ENCODE measurements around the gene GZMM.

Gene GZMM

GRCh38 chr19:543910-544608 lies at the start of gene GZMM:
TSS of gene GZMM (plus strand) at chr19:544053. CDS start at chr19:544072, 19 bp downstream.
- DNase-seq (ENCODE audit: low spot score), result no peak

- no peak for DNase-seq (ENCODE audit: low spot score)
Measured at GRCh38 chr19:494171-495080, 49.4 kb upstream of the GZMM start.

DNA sequence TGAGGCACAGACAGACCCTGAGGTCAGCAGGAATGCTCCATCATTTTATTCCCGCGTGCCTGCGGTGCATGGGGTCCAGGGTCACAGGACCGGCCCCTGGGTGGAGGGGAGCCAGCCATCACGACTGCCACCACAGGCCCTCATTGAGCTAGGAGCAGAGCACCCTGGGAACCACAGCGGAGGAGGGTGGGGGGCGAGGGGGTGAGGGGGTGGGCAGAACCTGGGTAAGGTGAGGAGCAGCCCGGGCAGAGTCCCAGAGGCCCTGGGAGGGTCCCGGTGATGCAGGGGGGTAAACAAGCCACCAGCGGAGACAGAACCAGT lies 48.8 kb upstream of the GZMM start:
- no peak for DNase-seq (ENCODE audit: low spot score)

- peak; percentile 53 for DNase-seq (ENCODE audit: low spot score)
Measured at GRCh38 chr19:495402-496111, 48.3 kb upstream of the GZMM start.

- no peak for DNase-seq (ENCODE audit: low spot score)
Measured at GRCh38 chr19:496112-496665, 47.7 kb upstream of the GZMM start, which contains the start of gene MADCAM1. TSS of gene MADCAM1 (plus strand) at chr19:496486. CDS start at chr19:496500, 14 bp downstream.

- no peak for DNase-seq (ENCODE audit: low spot score)
Measured at GRCh38 chr19:496986-497385, 46.9 kb upstream of the GZMM start.

DNA sequence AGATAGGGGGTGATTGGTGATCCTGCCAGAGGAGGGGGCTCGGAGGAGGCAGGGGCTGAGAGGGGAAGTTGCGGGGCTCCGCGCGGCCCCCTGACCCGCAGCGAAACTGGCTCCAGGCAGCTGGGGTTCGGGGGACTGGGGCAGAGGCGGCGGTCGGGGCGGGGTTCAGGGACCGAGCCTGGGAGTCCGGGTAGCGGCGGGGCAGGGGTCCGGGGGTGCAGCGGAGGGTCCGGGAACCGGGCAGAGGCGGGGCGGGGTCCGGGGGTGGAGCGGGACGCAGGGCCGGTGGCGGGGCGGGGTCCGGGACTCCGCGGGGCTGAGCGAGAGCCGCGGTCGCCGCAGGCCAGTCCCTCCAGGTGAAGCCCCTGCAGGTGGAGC lies 46.4 kb upstream of the GZMM start:
- no peak for DNase-seq (ENCODE audit: low spot score)

DNA sequence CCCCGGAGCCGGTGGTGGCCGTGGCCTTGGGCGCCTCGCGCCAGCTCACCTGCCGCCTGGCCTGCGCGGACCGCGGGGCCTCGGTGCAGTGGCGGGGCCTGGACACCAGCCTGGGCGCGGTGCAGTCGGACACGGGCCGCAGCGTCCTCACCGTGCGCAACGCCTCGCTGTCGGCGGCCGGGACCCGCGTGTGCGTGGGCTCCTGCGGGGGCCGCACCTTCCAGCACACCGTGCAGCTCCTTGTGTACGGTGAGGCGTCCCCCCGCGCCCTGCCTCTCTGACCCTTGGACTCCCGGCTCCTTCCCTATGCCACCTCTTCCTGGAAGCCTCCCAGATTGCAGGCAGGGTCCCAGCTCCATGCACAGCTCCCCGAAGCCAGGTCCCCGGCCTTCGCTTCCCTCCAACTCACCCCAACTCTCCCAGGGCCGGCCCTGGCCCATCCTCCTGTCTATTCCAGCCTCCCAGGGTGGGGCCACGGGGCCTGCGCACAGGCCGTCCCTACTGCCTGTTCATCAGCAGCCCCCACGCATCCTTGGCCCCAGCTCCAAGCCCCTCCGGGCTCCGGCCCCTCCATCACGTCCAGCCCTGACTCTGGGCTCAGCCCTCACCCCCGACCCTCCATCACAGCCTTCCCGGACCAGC lies 45.9 kb upstream of the GZMM start:
- DNase-seq (ENCODE audit: low spot score), result no peak

DNA sequence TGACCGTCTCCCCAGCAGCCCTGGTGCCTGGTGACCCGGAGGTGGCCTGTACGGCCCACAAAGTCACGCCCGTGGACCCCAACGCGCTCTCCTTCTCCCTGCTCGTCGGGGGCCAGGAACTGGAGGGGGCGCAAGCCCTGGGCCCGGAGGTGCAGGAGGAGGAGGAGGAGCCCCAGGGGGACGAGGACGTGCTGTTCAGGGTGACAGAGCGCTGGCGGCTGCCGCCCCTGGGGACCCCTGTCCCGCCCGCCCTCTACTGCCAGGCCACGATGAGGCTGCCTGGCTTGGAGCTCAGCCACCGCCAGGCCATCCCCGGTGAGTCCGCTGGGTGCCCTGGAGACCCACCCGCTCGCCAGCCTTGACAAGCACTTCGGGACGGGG lies 45.4 kb upstream of the GZMM start:
- no peak for DNase-seq (ENCODE audit: low spot score)

DNA sequence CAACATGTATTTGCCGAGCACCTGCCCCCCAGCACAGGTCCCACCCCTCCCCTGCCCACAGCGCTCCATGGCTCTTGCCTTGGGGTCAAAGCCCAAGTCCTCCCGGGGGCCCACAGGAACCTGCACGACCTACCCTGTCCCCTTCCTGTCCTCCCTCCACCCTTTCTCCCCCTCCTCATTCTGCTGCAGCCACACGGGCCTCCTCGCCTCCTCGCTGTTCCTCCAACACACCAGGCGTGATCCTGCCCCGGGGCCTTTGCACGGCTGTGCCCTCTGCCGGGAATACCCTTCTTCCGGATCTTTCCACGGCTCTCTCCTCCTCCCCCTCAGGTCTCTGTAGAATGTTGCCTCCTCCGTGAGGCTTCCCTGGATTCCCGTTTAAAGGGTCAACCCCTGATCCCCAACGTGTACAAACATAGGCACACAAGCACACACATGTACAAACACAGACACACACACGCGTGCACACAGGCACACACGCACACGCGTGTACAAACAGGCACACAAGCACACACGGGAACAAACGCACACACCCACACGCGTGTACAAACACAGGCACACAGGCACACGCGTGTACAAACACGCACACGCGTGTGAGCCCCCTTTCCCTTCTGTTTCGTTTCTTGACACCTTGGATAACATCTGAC lies 44.8 kb upstream of the GZMM start:
- DNase-seq (ENCODE audit: low spot score), result no peak

DNA sequence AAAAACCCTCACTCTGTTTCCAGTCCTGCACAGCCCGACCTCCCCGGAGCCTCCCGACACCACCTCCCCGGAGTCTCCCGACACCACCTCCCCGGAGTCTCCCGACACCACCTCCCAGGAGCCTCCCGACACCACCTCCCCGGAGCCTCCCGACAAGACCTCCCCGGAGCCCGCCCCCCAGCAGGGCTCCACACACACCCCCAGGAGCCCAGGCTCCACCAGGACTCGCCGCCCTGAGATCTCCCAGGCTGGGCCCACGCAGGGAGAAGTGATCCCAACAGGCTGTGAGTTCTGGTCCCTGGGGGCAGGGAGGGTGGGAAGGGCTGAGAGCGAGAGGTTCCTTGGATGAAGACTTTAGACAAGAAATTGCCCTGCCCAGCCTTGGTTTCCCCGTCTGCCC lies 42.2 kb upstream of the GZMM start:
- no peak for DNase-seq (ENCODE audit: low spot score)

GRCh38 chr19:504616-505015 lies 39.2 kb upstream of the GZMM start:
- no peak for DNase-seq (ENCODE audit: low spot score)

- DNase-seq (ENCODE audit: low spot score), result peak; percentile 96
Measured at GRCh38 chr19:506404-507285, 37.2 kb upstream of the GZMM start.

DNA sequence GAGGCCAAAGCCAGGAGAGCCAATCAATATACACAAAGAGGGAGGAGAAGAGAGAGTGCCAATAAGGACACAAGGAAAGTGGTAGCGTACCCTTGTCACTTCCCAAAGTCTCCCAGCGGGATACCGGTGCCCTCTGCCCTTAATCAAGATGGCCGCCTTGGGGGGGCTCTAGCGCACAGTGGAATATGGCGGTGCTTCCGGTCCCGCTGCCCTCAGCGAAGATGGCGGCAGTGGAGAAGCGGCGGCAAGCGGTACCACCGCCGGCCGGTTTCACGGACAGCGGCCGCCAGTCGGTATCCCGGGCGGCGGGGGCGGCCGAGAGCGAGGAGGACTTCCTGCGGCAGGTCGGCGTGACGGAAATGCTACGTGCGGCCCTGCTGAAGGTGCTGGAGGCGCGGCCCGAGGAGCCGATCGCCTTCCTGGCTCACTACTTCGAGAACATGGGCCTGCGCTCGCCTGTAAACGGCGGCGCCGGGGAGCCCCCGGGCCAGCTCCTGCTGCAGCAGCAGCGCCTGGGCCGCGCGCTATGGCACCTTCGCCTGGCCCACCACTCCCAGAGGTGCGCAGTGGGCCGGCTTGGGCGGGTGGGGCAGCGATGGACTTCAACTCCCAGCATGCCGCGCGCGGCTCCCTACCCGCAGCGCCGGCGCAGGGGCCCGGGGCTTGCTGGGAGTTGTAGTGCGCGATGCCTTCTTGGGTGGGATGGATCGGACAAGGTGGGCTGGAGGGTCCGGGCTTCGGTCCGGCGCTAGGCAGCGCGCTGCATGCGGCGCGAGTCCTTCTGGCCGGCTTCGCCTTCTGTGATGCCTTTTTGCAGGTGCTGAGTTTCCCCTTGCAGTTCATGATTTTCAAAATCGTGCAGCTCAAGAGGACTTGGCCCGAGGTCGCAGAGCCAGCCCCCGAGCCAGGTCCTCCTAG lies 36.3 kb upstream of the GZMM start, which contains the start of gene TPGS1:
TPGS1 (plus strand) TSS at position 212 of the 918 bp plus-strand sequence; CDS start at position 222, 10 bp downstream.
- DNase-seq (ENCODE audit: low spot score), result peak; percentile 50

DNA sequence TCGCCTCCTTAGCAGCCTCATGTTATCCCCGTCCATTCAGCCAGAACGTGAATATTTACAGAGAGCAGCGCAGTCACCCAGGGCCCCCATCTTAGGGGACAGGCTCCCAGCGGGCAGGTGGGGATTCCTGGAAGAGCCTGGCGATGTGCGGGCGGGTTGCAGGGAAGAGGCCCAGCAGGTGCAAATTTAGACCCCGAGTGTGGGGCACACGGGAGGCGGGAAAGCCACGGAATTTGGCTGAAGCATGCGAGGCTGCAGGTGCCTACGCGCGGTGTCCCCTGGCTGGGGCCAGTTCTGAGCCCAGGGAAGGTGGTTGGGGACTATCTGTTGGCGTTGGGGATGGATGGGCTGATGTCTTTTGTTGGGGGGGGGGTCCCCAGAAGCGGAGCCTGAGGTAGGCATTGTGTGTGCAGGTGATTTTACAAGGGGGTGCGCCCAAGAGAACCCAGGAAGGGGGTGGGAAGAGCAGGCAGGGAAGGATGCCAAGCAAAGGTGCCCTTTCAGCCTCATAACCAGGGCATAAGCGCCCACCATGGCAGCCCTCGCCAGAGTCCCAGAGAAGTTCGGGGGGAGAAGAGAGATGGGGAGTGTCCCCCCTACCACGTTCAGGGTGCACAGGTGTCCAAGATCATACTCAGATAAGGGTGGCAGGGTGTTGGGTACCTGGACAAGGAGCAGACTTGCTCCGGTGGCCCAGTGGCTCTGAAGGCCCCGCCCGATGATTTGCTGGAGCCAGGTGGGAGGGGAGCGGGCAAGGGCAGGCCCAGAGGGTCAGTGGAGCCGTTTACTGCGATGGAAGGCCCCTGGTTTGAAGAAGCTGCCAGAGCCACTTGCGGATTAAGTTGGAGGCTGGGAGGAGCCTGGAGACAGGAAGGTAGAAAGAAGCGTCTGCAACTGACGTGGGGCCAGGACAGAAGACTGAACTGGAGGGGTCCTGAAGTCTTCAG lies 35.4 kb upstream of the GZMM start:
- DNase-seq (ENCODE audit: low spot score), result no peak

GRCh38 chr19:510606-511100 lies 33.2 kb upstream of the GZMM start:
- DNase-seq (ENCODE audit: low spot score), result peak; percentile 81

- peak; percentile 94 for DNase-seq (ENCODE audit: low spot score)
Measured at GRCh38 chr19:511101-511851, 32.6 kb upstream of the GZMM start.

All from SW480 (cell line).